K562 (cell line): ENCODE results near the gene SRCAP. TPM values are rescaled to one million over a fixed set of nuclear protein-coding genes. Genes with fewer than 3 reads are reported as not detected.

Experiments used
- E2F3 ChIP-seq: fragments of 250-450 bp; sonication (Bioruptor Pico); IDR thresholded peaks from 2 replicates; pipeline ENCODE4 v1.4.0; 2020; ENCODE audit warnings: mild to moderate bottlenecking
- HCFC1 ChIP-seq: IDR thresholded peaks from 2 replicates; pipeline ENCODE4 v1.6.1; 2012; ENCODE audit warnings: low read depth, low read length, improper control_type of control experiment
- MTA1 ChIP-seq: fragments of 450-650 bp; IDR thresholded peaks from 2 replicates; pipeline ENCODE4 v1.6.1; 2017; ENCODE audit warnings: borderline replicate concordance
- NUFIP1 ChIP-seq: fragments of 450-650 bp; IDR thresholded peaks from 2 replicates; pipeline ENCODE4 v1.6.1; 2018; ENCODE audit not compliant: partially characterized antibody
- SAP30 ChIP-seq: fragments of 200-600 bp; sonication (generic); IDR thresholded peaks from 2 replicates; pipeline ENCODE4 v1.6.1; 2012; ENCODE audit warnings: borderline replicate concordance, low read depth, mild to moderate bottlenecking, moderate library complexity, low read length, control low read depth, inconsistent platforms; ENCODE audit not compliant: insufficient read depth, poor library complexity, severe bottlenecking
- SMC3 ChIP-seq: conservative IDR thresholded peaks from 2 replicates; pipeline ENCODE4 v1.6.1; 2011; ENCODE audit warnings: low read depth, low read length, improper control_type of control experiment; ENCODE audit not compliant: insufficient read depth
- TAL1 ChIP-seq: fragments of 450-650 bp; IDR thresholded peaks from 2 replicates; pipeline ENCODE4 v1.6.1; 2016; ENCODE audit warnings: mild to moderate bottlenecking
- TRIM24 ChIP-seq, 2 experiments: fragments of 450-650 bp; IDR thresholded peaks; 2 replicates each; pipeline ENCODE4 v1.6.1; 2016
- ZNF165 ChIP-seq: fragments of 250-450 bp; sonication (Bioruptor Pico); IDR thresholded peaks from 2 replicates; pipeline ENCODE4 v1.4.0; 2020; ENCODE audit warnings: borderline replicate concordance
- polyA plus RNA-seq, 8 experiments: library from polyadenylated mRNA; depleted of rRNA in 4 of 8; stranded (reverse) in 5 of 8; unstranded in 3 of 8; fragments of >200 nt; fragmentation: Nextera tagmentation in 2 of 8; fragmentation: Illumina TruSeq in 1 of 8; extraction: Ambion mirVana in 2 of 8; extraction: Trizol in 1 of 8; gene quantifications; 2 replicates each; pipeline versions ENCODE4 v1.2.1 to v1.2.3, GENCODE V29; 2011 to 2014; ENCODE audit warnings: inconsistent platforms in 1 of 8, missing spikeins in 1 of 8
- total RNA-seq, 7 experiments: library from RNA; depleted of rRNA in 6 of 7; stranded (reverse); fragments of >200 nt in 6 of 7; fragmentation: Illumina TruSeq in 2 of 7; extraction: Trizol in 2 of 7; gene quantifications; 2 replicates each; pipeline versions ENCODE4 v1.2.1 to v1.2.3, GENCODE V29; 2011 to 2021; ENCODE audit warnings: low replicate concordance in 1 of 7
- TF ChIP-seq, protein P1 (sequence below), 3 experiments: fragments of 200-800 bp in 1 of 3; sonication (Bioruptor generic) in 1 of 3; sonication (generic) in 1 of 3; formaldehyde crosslinking in 1 of 3; IDR thresholded peaks; 2 replicates each; pipeline versions ENCODE4 v1.6.1 to v1.8.0; 2016 to 2022; ENCODE audit warnings: mild to moderate bottlenecking in 2 of 3, missing compliant biosample characterization in 2 of 3, missing genetic modification characterization in 2 of 3, missing genetic modification reagents in 1 of 3
- TF ChIP-seq, protein P2 (sequence below): fragments of 250-450 bp; sonication (Bioruptor Pico); IDR thresholded peaks from 2 replicates; pipeline ENCODE4 v1.9.0; 2021; ENCODE audit warnings: mild to moderate bottlenecking, inconsistent platforms
- TF ChIP-seq, protein P3 (sequence below): IDR thresholded peaks from 3 replicates; pipeline ENCODE4 v1.6.1; 2011; ENCODE audit warnings: borderline replicate concordance, mild to moderate bottlenecking, moderate library complexity; ENCODE audit not compliant: insufficient read length; ENCODE audit errors: extremely low read depth
- TF ChIP-seq, protein P4 (sequence below), 2 experiments: fragments of 450-650 bp in 1 of 2; IDR thresholded peaks; 2 replicates each; pipeline ENCODE4 v1.6.1; 2011 to 2017; ENCODE audit warnings: low read depth in 2 of 2, antibody characterized with exemption in 1 of 2, borderline replicate concordance in 1 of 2, low read length in 1 of 2, mild to moderate bottlenecking in 1 of 2, mixed read lengths in 1 of 2; ENCODE audit not compliant: control insufficient read depth in 1 of 2
- TF ChIP-seq, protein P5 (sequence below): sonication (generic); formaldehyde crosslinking; IDR thresholded peaks from 2 replicates; pipeline ENCODE4 v1.8.0; 2022; ENCODE audit warnings: missing genetic modification reagents, mild to moderate bottlenecking, moderate library complexity, borderline replicate concordance

SRCAP gene
- total and polyA plus RNA-seq, 9 of the 15 experiments (the other 6 are each of a cell fraction or from before 2014, with no cell fraction given), result 0.21 to 62.6 (median 5.8) TPM

DNA sequence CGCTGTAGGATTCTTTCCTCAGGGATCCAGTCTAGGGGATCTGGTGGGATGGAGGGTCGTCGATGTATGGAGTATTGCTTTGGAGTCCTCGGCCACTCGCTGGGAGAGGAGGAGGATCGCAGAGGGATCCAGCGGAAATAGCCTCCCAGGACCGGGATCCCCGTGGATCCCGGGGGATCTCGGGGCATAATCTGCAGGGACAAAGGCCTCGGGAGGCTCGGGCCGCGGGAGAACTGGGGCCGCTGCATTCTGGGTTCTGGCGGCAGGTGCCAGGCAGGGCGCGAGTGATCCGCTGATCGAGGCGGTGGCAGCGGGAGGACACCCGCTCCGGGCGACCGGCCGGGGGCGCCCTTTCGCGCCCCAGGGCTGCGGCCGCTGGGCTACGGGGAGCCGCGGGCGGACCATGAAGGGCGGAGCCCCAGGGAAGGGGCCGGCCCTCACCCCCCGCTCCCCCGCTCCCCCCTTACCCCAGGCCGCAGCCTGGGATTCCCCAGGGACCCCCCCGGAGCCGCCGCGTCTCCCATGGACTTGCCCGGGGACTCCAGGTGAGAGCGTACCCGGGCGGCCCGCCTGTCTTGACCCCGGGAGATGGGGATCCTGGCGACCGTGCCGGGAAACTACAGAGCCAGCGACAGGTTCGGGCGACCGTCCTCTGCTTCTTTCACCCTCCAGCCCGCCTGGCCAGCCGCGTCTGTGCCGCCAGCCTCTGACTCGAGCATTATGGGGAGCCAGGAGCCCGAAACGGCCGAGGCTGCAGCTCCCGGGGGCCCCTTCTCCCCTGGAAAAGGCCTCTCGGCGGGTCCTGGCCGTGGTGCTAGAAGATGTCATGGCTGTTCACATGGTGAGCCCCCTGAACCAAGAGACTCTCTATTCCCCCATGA lies 47.6 kb upstream of the SRCAP start (continued):
- TF ChIP-seq, protein P1, sequence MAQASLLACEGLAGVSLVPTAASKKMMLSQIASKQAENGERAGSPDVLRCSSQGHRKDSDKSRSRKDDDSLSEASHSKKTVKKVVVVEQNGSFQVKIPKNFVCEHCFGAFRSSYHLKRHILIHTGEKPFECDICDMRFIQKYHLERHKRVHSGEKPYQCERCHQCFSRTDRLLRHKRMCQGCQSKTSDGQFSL (CRISPR knock-in tag; IDR thresholded peaks at IDR 0.05), result no peak
- TF ChIP-seq, protein P1 (tag; IDR thresholded peaks at IDR 0.05), result peak in 1 of 2 experiments; percentile 68; a peak in 2 of 4 replicates
- TF ChIP-seq SMC3 (peak; percentile 61), E2F3 (CRISPR knock-in tag) (peak; percentile 93), TRIM24 (IDR thresholded peaks at IDR 0.05) (peak in 1 of 2 experiments; percentile 31; a peak in 1 of 4 replicates), SAP30 (peak; percentile 64), MTA1 (no peak), HCFC1 (peak; percentile 56), ZNF165 (CRISPR knock-in tag) (no peak), NUFIP1 (no peak), TAL1 (no peak)
- TF ChIP-seq, protein P2, sequence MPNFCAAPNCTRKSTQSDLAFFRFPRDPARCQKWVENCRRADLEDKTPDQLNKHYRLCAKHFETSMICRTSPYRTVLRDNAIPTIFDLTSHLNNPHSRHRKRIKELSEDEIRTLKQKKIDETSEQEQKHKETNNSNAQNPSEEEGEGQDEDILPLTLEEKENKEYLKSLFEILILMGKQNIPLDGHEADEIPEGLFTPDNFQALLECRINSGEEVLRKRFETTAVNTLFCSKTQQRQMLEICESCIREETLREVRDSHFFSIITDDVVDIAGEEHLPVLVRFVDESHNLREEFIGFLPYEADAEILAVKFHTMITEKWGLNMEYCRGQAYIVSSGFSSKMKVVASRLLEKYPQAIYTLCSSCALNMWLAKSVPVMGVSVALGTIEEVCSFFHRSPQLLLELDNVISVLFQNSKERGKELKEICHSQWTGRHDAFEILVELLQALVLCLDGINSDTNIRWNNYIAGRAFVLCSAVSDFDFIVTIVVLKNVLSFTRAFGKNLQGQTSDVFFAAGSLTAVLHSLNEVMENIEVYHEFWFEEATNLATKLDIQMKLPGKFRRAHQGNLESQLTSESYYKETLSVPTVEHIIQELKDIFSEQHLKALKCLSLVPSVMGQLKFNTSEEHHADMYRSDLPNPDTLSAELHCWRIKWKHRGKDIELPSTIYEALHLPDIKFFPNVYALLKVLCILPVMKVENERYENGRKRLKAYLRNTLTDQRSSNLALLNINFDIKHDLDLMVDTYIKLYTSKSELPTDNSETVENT (CRISPR knock-in tag), result peak; percentile 48; the same call in 1 of the 2 replicates
- TF ChIP-seq, protein P3, sequence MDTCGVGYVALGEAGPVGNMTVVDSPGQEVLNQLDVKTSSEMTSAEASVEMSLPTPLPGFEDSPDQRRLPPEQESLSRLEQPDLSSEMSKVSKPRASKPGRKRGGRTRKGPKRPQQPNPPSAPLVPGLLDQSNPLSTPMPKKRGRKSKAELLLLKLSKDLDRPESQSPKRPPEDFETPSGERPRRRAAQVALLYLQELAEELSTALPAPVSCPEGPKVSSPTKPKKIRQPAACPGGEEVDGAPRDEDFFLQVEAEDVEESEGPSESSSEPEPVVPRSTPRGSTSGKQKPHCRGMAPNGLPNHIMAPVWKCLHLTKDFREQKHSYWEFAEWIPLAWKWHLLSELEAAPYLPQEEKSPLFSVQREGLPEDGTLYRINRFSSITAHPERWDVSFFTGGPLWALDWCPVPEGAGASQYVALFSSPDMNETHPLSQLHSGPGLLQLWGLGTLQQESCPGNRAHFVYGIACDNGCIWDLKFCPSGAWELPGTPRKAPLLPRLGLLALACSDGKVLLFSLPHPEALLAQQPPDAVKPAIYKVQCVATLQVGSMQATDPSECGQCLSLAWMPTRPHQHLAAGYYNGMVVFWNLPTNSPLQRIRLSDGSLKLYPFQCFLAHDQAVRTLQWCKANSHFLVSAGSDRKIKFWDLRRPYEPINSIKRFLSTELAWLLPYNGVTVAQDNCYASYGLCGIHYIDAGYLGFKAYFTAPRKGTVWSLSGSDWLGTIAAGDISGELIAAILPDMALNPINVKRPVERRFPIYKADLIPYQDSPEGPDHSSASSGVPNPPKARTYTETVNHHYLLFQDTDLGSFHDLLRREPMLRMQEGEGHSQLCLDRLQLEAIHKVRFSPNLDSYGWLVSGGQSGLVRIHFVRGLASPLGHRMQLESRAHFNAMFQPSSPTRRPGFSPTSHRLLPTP, result no peak
- TF ChIP-seq, protein P4, sequence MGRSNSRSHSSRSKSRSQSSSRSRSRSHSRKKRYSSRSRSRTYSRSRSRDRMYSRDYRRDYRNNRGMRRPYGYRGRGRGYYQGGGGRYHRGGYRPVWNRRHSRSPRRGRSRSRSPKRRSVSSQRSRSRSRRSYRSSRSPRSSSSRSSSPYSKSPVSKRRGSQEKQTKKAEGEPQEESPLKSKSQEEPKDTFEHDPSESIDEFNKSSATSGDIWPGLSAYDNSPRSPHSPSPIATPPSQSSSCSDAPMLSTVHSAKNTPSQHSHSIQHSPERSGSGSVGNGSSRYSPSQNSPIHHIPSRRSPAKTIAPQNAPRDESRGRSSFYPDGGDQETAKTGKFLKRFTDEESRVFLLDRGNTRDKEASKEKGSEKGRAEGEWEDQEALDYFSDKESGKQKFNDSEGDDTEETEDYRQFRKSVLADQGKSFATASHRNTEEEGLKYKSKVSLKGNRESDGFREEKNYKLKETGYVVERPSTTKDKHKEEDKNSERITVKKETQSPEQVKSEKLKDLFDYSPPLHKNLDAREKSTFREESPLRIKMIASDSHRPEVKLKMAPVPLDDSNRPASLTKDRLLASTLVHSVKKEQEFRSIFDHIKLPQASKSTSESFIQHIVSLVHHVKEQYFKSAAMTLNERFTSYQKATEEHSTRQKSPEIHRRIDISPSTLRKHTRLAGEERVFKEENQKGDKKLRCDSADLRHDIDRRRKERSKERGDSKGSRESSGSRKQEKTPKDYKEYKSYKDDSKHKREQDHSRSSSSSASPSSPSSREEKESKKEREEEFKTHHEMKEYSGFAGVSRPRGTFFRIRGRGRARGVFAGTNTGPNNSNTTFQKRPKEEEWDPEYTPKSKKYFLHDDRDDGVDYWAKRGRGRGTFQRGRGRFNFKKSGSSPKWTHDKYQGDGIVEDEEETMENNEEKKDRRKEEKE (IDR thresholded peaks at IDR 0.05; ENCODE audit: borderline replicate concordance in 1 of 2, control insufficient read depth in 1 of 2, low read depth in 2 of 2, low read length in 1 of 2), result 0 out of 4 replicates have a peak, but pooled peaks of 1 of the 2 experiments have one; percentile 16
- TF ChIP-seq, protein P5, sequence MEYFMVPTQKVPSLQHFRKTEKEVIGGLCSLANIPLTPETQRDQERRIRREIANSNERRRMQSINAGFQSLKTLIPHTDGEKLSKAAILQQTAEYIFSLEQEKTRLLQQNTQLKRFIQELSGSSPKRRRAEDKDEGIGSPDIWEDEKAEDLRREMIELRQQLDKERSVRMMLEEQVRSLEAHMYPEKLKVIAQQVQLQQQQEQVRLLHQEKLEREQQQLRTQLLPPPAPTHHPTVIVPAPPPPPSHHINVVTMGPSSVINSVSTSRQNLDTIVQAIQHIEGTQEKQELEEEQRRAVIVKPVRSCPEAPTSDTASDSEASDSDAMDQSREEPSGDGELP, result 0 out of 2 replicates have a peak, but pooled peaks have one; percentile 13
